ENCODE results near the gene TRAF2.

The TRAF2 gene

GRCh38 chr9:136900556-136900955, 14.2 kb downstream of the TRAF2 start:
- peaks cover 3% of the 10 kb centered on the region for H3K27me3 Mint-ChIP-seq (ENCODE audit: low read depth, poor library complexity)
- no peaks in the 10 kb centered on the region for H3K9me3 Mint-ChIP-seq
- peaks cover 36% of the 10 kb centered on the region for H3K36me3 Mint-ChIP-seq (ENCODE audit: low read depth)
- no peak overlapping the region for H3K4me3 Mint-ChIP-seq
- no peak overlapping the region for H3K27ac Mint-ChIP-seq
- no peak for DNase-seq
- TF ChIP-seq CTCF (IDR thresholded peaks at IDR 0.05), result no peak
- H3K4me1 Mint-ChIP-seq, result peaks cover 12% of the 10 kb centered on the region

- H3K27ac Mint-ChIP-seq, result peak overlapping the region; percentile 66
- no peak overlapping the region for H3K4me3 Mint-ChIP-seq
- no peak for TF ChIP-seq CTCF (IDR thresholded peaks at IDR 0.05)
- peaks cover 3% of the 10 kb centered on the region for H3K27me3 Mint-ChIP-seq (ENCODE audit: low read depth, poor library complexity)
- no peaks in the 10 kb centered on the region for H3K9me3 Mint-ChIP-seq
- no peak for DNase-seq
- H3K36me3 Mint-ChIP-seq (ENCODE audit: low read depth), result peaks cover 38% of the 10 kb centered on the region
- peaks cover 10% of the 10 kb centered on the region for H3K4me1 Mint-ChIP-seq
Observed at GRCh38 chr9:136900988-136901515, 14.7 kb downstream of the TRAF2 start.

GRCh38 chr9:136901516-136902258, 15.4 kb downstream of the TRAF2 start:
- no peak overlapping the region for H3K4me3 Mint-ChIP-seq
- H3K27me3 Mint-ChIP-seq (ENCODE audit: low read depth, poor library complexity), result peaks cover 3% of the 10 kb centered on the region
- H3K9me3 Mint-ChIP-seq, result no peaks in the 10 kb centered on the region
- H3K36me3 Mint-ChIP-seq (ENCODE audit: low read depth), result peaks cover 42% of the 10 kb centered on the region
- H3K4me1 Mint-ChIP-seq, result peaks cover 5% of the 10 kb centered on the region
- no peak for TF ChIP-seq CTCF (IDR thresholded peaks at IDR 0.05)
- DNase-seq, result no peak
- peak overlapping the region; percentile 96 for H3K27ac Mint-ChIP-seq

GRCh38 chr9:136902259-136902821, 16.0 kb downstream of the TRAF2 start:
- TF ChIP-seq CTCF (IDR thresholded peaks at IDR 0.05), result no peak
- H3K27ac Mint-ChIP-seq, result peak overlapping the region; percentile 96
- peaks cover 3% of the 10 kb centered on the region for H3K27me3 Mint-ChIP-seq (ENCODE audit: low read depth, poor library complexity)

GRCh38 chr9:136903041-136903554, 16.8 kb downstream of the TRAF2 start:
- peaks cover 45% of the 10 kb centered on the region for H3K36me3 Mint-ChIP-seq (ENCODE audit: low read depth)
- no peak for DNase-seq
- H3K4me3 Mint-ChIP-seq, result no peak overlapping the region
- H3K27ac Mint-ChIP-seq, result peak overlapping the region; percentile 64
- TF ChIP-seq CTCF (IDR thresholded peaks at IDR 0.05), result no peak
- no peaks in the 10 kb centered on the region for H3K9me3 Mint-ChIP-seq
- peaks cover 3% of the 10 kb centered on the region for H3K27me3 Mint-ChIP-seq (ENCODE audit: low read depth, poor library complexity)
- no peaks in the 10 kb centered on the region for H3K4me1 Mint-ChIP-seq

More at GRCh38 chr9:136902259-136902821, 16.0 kb downstream of the TRAF2 start:
- no peak for DNase-seq
- Mint-ChIP-seq H3K36me3 (ENCODE audit: low read depth) (peaks cover 42% of the 10 kb centered on the region), H3K9me3 (no peaks in the 10 kb centered on the region), H3K4me3 (no peak overlapping the region), H3K4me1 (no peaks in the 10 kb centered on the region)

Data from nephron progenitor cell (in vitro differentiated cells).